HepG2 (cell line): ENCODE data around the gene IFNLR1.

Experiments used
- E2F5 ChIP-seq: sonication (generic); formaldehyde crosslinking; conservative IDR thresholded peaks from 2 replicates; pipeline ENCODE4 v1.4.0; 2020; ENCODE audit warnings: missing genetic modification reagents
- NCOR1 ChIP-seq: fragments of 200-600 bp; sonication (generic); IDR thresholded peaks from 2 replicates; pipeline ENCODE4 v1.7.0; 2017; ENCODE audit warnings: antibody characterized with exemption, low read length, borderline replicate concordance
- REPIN1 ChIP-seq: sonication (generic); formaldehyde crosslinking; IDR thresholded peaks from 2 replicates; pipeline ENCODE4 v1.8.0; 2022; ENCODE audit warnings: missing genetic modification reagents, low read depth, mild to moderate bottlenecking, borderline replicate concordance
- ZNF564 ChIP-seq: sonication (generic); formaldehyde crosslinking; IDR thresholded peaks from 2 replicates; pipeline ENCODE4 v1.8.1; 2023; ENCODE audit warnings: mild to moderate bottlenecking, missing genetic modification reagents

DNA sequence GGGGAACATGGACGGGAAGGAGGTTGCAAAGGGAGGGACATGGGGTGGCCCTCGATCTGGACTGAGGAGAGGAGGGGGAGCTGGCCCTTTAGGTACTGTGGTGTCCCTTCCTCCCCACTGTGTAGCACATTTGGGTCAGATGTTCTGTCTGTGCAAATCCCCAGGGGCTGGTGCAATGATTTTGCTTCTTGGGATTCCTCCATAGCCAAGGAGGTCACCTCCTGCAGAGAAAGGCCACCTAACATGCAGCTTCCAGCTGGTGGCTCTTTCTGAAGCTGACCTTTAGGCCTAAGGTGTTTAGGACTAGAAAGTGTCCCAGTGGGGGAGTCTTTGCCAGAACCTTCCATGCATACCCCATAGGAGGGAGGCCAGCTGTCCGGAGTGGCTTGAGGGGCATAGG lies 66.1 kb downstream of the IFNLR1 start:
- TF ChIP-seq E2F5 (CRISPR knock-in tag) (no peak), ZNF564 (CRISPR knock-in tag) (no peak), NCOR1 (no peak), REPIN1 (no peak)
